HUDEP-2 (cell line): ENCODE results near the gene TASP1.

ENCODE experiments used
- DNase-seq, 76 experiments: peaks; one replicate each; lab custom pipeline; 2025; ENCODE audit not compliant: unreplicated experiment in 76 of 76; lab: John Stamatoyannopoulos, UW

TASP1 gene

DNA sequence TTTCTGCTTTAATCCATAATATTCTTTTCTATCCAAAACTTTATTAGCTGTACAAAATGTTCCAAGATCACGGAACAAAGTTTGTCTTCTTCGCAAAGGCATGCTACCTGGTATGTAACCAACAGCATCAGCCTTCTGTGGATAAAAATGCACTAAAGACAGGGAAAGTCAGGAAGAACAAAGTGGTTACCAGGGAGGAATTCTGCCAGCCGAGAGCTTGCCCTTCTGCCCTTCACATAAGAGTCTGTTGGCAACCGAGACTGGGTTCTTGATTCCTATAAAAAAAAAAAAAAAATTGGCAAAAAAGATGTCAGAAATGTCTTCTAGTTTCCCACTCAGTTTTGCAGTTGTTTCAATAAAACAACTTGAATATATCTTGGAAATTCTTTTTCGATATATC lies 58.0 kb downstream of the TASP1 start:
- no peak for DNase-seq

DNA sequence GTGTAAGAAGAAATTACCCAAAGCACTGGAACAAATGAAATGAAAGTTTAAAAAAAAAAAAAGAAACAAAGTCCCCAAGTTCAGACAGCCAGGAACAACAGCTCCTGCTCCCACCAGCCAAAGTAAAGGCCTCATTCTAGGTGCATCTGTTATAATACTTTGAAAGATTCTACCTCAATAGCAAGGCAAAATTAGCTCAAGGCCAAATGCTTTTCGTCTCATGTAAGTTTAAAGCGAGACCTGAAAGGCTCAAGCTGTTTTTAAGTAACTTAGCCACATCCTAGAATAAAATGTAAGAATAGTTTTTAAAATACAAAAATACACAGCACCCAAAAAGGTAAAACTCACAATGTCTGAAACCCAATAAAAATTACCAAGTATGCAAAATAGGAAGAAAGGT lies 64.7 kb downstream of the TASP1 start:
- no peak for DNase-seq

GRCh38 chr20:13571662-13572061 lies 67.1 kb downstream of the TASP1 start:
- no peak for DNase-seq

DNA sequence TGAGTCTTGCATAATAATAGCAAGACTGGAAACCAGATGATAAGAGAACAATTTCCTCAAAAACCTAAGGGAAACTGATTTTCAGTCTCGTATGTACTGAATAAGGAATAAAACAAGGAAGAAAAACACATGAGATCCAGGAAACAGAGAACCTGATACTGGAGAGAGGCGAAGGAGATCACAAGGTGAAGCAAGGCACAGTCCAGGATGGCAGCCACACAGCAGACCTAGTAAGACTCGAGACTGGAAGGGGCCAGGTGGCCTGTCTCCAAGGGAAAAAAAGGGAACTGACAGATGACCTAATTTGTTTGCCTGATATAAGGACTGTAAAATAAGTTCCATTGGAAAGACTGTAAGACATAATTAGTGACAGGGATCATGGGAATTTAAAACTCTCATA lies 71.1 kb downstream of the TASP1 start:
- peak in 1 of 76 experiments; percentile 2 for DNase-seq

- no peak for DNase-seq
These were observed 74.9 kb downstream of the TASP1 start for GRCh38 chr20:13563854-13564253.

DNA sequence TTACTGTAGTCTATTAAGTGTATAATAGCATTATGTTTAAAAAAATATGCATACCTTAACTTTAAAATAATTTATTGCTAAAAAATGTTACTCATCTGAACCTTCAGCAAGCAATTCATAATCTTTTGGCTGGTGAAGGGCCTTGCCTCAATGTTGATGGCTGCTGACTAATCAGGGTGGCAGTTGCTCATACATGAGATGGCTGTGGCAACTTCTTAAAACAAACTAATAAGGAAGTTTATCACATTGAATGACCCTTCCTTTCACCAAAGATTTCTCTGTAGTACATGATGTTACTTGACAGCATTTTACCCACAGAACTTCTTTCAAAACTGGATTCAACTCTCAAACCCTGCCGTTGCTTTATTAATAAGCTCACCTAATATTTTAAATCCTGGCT lies 84.0 kb downstream of the TASP1 start:
- DNase-seq, result no peak

DNA sequence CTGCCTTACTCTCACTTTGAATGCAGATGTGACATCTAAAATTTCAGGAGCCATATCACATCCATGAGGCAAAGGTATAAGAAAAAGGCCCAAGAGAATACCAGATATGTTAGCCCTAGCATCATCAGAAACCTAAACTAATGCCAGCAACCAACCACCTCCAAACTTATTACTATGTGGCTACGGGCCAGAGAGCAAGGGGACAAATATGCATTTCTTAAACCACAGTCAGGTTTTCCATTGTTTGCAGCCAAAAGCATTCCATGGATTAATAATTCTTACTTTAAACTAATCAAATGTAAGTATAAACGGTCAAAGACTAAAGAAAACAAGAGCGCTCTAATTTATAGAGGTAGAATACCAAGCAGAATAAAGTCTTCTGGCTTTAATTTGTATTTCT lies 84.7 kb downstream of the TASP1 start:
- no peak for DNase-seq

- no peak for DNase-seq
These were observed 86.7 kb downstream of the TASP1 start for GRCh38 chr20:13552061-13552460.

GRCh38 chr20:13549451-13549850 lies 89.3 kb downstream of the TASP1 start:
- DNase-seq, result no peak

DNA sequence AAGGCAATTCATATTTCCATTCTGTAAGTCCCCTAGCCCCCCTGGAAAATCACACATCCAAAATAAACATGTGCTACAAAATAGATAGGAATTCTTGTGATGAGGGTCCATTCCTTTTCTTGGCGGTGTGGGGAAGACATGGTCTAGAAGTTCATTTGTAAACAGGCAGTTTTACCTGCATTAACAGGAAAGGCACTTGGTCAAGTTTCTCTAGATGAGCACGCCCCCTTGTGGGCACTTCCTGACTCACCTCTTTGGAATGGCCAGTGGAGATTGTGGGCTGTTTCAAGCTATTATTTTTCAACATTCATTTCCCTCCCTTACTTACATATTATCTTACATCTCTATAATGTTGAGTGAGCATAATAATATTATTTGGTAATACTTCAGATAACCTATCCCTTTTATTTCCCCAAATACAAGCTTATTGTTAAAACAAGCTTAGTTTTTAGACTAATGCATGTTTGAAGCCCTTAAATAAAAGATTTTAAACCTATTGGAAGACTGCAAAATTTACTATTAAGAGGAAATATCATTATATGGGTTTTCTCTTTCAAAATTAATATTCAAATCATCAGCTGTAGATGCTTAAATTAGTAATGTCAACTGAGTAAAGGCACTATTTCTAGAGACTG lies 92.1 kb downstream of the TASP1 start:
- peak in 66 of 76 experiments; percentile 1 to 80 (median 37) for DNase-seq

DNA sequence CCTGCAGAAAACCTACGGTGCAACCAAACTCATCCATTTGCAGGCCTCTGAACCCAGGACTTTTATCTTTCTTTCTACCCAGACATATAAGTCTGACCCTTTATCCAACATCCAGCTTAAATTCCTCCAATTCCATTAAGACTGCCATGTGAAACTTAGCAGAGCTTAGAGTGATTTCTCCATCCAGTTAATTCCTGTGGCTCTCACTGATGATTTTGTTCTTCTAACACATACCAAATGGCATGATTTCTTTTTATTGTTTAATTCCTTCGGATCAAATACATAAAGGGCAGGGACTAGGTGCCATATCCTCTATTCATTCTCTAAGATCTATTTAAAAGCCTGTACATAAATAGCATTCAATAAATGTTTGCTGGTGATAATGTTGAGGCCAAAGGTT lies 92.9 kb downstream of the TASP1 start:
- DNase-seq, result no peak

DNA sequence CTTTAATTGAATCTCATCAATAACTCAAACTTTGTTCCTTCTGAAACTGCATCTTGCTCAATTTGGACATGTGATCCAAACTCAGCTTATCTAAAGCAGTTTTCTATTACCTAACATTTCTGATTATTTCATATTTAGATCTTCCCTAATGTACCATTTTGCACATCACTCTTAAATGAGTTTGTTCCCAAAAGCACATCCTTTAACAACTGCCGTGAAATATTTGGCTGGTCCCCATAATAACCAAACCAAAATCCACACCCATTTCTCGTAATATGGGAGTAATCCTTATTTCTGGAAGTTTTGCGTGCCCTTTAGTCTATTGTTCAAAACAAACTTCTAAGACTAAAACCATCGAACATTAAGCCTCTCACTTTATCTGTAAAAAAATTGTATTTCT lies 94.9 kb downstream of the TASP1 start:
- DNase-seq, result no peak

GRCh38 chr20:13535627-13536026 lies 103.1 kb downstream of the TASP1 start:
- no peak for DNase-seq

DNA sequence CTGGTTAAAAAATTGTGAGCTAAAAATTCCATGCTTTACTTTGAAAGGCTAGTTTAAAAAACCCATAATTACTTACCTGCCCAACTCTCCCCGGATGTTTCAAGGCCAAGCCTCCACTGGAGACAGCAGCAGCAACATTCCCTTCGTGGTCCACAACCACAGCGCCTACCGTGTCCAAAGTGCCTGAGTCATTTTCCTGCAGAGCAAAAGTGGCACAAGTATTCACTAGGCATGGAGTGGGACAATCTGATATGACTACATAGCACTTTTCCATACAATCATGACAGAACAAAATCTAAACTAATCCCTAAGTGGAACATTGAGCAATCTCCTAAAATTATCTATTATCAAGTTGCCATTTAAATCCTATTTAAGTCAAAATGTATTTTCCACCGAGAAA lies 104.8 kb downstream of the TASP1 start:
- DNase-seq, result no peak

DNA sequence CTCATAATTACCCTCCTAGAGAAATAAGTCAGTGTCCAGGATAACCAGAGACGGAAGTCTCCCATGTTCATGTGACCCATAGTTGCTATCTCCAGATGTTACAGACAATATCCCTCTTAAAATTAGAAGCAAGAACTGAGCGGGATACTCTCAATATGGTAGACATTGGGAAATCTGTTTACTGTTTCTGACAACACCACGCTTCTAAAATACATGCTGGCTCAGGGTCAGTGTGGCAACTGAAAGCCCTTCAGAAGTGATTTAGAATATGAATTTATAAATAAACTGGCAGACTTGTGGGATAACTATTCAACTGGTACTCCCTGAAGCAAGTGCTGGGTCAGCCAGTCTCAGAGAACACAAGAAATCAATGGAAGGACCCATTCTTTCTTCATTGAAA lies 108.6 kb downstream of the TASP1 start:
- no peak for DNase-seq

- no peak for DNase-seq
These were observed 112.2 kb downstream of the TASP1 start for GRCh38 chr20:13526551-13526950.

GRCh38 chr20:13525225-13525940 lies 113.3 kb downstream of the TASP1 start:
- DNase-seq, result no peak

DNA sequence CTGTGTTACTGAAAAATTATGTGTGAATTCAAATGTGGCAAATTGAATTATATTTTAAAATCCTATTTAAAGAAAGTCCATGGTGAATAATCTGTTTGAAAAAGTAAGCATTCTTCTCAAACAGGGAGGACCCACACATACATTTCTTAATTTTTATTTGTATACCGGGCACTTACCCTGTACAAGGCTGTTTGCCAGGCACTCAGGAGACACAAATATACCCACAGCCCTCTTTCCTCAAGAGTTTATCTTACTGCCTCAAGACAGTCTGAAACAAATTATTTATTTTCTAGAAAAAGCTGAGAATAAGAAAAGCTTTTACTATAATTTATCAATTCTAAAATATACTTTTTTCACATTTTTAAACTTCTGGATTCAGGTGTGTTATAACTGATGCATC lies 114.4 kb downstream of the TASP1 start:
- DNase-seq, result no peak

GRCh38 chr20:13517831-13518230 lies 120.9 kb downstream of the TASP1 start:
- DNase-seq, result no peak

GRCh38 chr20:13515796-13516558 lies 122.8 kb downstream of the TASP1 start:
- no peak for DNase-seq

DNA sequence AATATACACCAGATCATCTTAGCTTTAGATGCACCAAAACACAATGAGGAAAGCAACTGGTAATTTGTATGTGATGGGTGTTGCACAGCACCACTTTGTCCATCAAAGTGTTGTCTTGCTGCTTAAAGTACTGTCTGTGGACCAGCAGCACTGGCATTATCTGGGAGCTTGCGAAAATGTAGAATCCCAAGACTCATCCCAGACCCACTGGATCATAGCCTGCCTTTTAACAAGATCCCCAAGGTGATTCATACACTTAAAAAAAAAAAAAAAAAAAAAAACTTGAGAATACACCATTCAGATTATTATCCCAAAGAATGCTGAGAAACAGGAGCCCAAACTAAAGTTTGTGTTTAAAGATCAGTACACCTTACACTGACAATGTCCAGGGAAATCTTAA lies 123.4 kb downstream of the TASP1 start:
- DNase-seq, result no peak
